GM18517 (cell line): ENCODE measurements around the gene FOXK1.
"Not testable (repeated sequence)": the region's sequence is repeated elsewhere in the genome, so short reads cannot be mapped to it uniquely, and the experiment has no call there.

Experiments used
- ATAC-seq: cut with Tn5 transposase; IDR thresholded peaks from one replicate; pipeline ENCODE4 v1.9.1; 2021; ENCODE audit warnings: mild to moderate bottlenecking, moderate library complexity; ENCODE audit not compliant: unreplicated experiment

FOXK1 gene

GRCh38 chr7:4783292-4783652 is 101.2 kb downstream of the FOXK1 start:
- ATAC-seq: no peak

GRCh38 chr7:4783762-4784351 is 101.8 kb downstream of the FOXK1 start:
- no peak for ATAC-seq

- no peak for ATAC-seq
These were observed 102.7 kb downstream of the FOXK1 start for GRCh38 chr7:4784799-4785198.

- ATAC-seq: no peak
These were observed 103.3 kb downstream of the FOXK1 start for GRCh38 chr7:4785371-4785770.

GRCh38 chr7:4786015-4786414 is 103.9 kb downstream of the FOXK1 start:
- no peak for ATAC-seq

- ATAC-seq: no peak
These were observed 105.4 kb downstream of the FOXK1 start for GRCh38 chr7:4787541-4787940.

GRCh38 chr7:4787947-4788626 is 106.0 kb downstream of the FOXK1 start:
- no peak for ATAC-seq

GRCh38 chr7:4788627-4789189 is 106.6 kb downstream of the FOXK1 start:
- ATAC-seq: no peak

- ATAC-seq: no peak
These were observed 107.3 kb downstream of the FOXK1 start for GRCh38 chr7:4789194-4790077.

GRCh38 chr7:4790078-4790465 is 108.0 kb downstream of the FOXK1 start:
- ATAC-seq: no peak

- ATAC-seq: no peak
These were observed 108.5 kb downstream of the FOXK1 start for GRCh38 chr7:4790516-4790991.

GRCh38 chr7:4791101-4791737 is 109.1 kb downstream of the FOXK1 start:
- no peak for ATAC-seq

GRCh38 chr7:4791738-4792536 is 109.8 kb downstream of the FOXK1 start:
- no peak for ATAC-seq

- no peak for ATAC-seq
These were observed 110.5 kb downstream of the FOXK1 start for GRCh38 chr7:4792537-4793126.

- not testable (repeated sequence) for ATAC-seq
These were observed 111.4 kb downstream of the FOXK1 start for GRCh38 chr7:4793385-4793993.

- ATAC-seq: not testable (repeated sequence)
These were observed 112.1 kb downstream of the FOXK1 start for GRCh38 chr7:4794171-4794570.

- no peak for ATAC-seq
These were observed 112.7 kb downstream of the FOXK1 start for GRCh38 chr7:4794591-4795350.

- ATAC-seq: no peak
These were observed 114.4 kb downstream of the FOXK1 start for GRCh38 chr7:4796453-4796852.
